Measurements from ENCODE around the gene RAB35. TPM values are rescaled to one million over a fixed set of nuclear protein-coding genes. Genes with fewer than 3 reads are reported as not detected.

RAB35 gene
- total RNA-seq, 1 experiment from 2014 or later: 57.1 TPM

- DNase-seq (ENCODE audit: low read depth, low spot score) (no peak), ATAC-seq (no peak)
- Histone ChIP-seq H3K9me2 (ENCODE audit: insufficient read depth) (no peaks in the 10 kb centered on the region), H3K4me3 (replicated peaks in 1 of 2; ENCODE audit: low read depth in 1 of 2, low read length in 2 of 2) (no peak overlapping the region), H3K27me3 (ENCODE audit: insufficient read depth, low read length) (no peaks in the 10 kb centered on the region), H3K4me2 (ENCODE audit: low read length) (no peak overlapping the region), H2AFZ (ENCODE audit: low read depth, low read length, poor library complexity, severe bottlenecking) (no peak overlapping the region), H3K79me2 (ENCODE audit: insufficient read depth, low read length) (no peaks in the 10 kb centered on the region), H3K27ac (ENCODE audit: low read depth, low read length) (no peak overlapping the region), H3K36me3 (ENCODE audit: control insufficient read depth in 1 of 2, insufficient read depth in 2 of 2, low read length in 2 of 2) (no peaks in the 10 kb centered on the region), H3K9ac (ENCODE audit: low read length) (no peak overlapping the region), H4K20me1 (ENCODE audit: insufficient read depth) (no peaks in the 10 kb centered on the region), H3K4me1 (ENCODE audit: control insufficient read depth in 1 of 2, insufficient read depth in 2 of 2, low read length in 2 of 2) (peaks cover 0 to 8% of the 10 kb centered on the region in 2 experiments; a peak in 2 of 4 replicates), H3K9me3 (ENCODE audit: control insufficient read depth in 1 of 2, insufficient read depth in 1 of 2, low read depth in 1 of 2, low read length in 2 of 2) (no peaks in the 10 kb centered on the region)
- POLR2A ChIA-PET: no interaction called here
- CTCF ChIA-PET: no interaction called here
- TF ChIP-seq CTCF (IDR thresholded peaks at IDR 0.05 in 2 of 3, conservative IDR thresholded peaks at IDR 0.05 in 1 of 3; ENCODE audit: borderline replicate concordance in 1 of 3, insufficient read depth in 1 of 3, low read depth in 2 of 3, low read length in 2 of 3): no peak
- no peak for TF ChIP-seq TCF7L2 (IDR thresholded peaks at IDR 0.05; ENCODE audit: borderline replicate concordance, extremely low read depth, insufficient read depth, insufficient read length)
- TF ChIP-seq EZH2 (IDR thresholded peaks at IDR 0.05): no peak
- TF ChIP-seq ZFX (IDR thresholded peaks at IDR 0.05): no peak
- no peak for TF ChIP-seq ZBTB33 (IDR thresholded peaks at IDR 0.05; ENCODE audit: extremely low read depth, insufficient replicate concordance, low read length)
- no peak for TF ChIP-seq CBX3 (IDR thresholded peaks at IDR 0.05; ENCODE audit: low read depth)
- no peak for TF ChIP-seq JUND (IDR thresholded peaks at IDR 0.05)
- no peak for TF ChIP-seq POLR2AphosphoS5 (IDR thresholded peaks at IDR 0.05; ENCODE audit: low read depth, low read length)
- no peak for TF ChIP-seq ZNF274 (IDR thresholded peaks at IDR 0.05; ENCODE audit: low read depth, low read length)
- no peak for TF ChIP-seq MAX (IDR thresholded peaks at IDR 0.05)
- TF ChIP-seq ATF3 (IDR thresholded peaks at IDR 0.05): no peak
- no peak for TF ChIP-seq SRF (IDR thresholded peaks at IDR 0.05; ENCODE audit: low read depth)
- no TSS peak for BruUV-seq (replicated peaks)
- intact Hi-C loops (cut with micrococcal nuclease): no loop called here
- RAD21 ChIA-PET (ENCODE audit: low non-redundant PET in 1 of 2, low total read pairs in 2 of 2, uncharacterized antibody in 2 of 2, unreplicated experiment in 2 of 2): no interaction called here
Observed at GRCh38 chr12:120066341-120066740, 50.2 kb downstream of the RAB35 start.
